ENCODE measurements around the gene APBB2. TPM values are rescaled to one million over a fixed set of nuclear protein-coding genes. Genes with fewer than 3 reads are reported as not detected.

Gene APBB2
- total RNA-seq, 2 donors from 2014 or later = 0.60 to 0.65 TPM

DNA sequence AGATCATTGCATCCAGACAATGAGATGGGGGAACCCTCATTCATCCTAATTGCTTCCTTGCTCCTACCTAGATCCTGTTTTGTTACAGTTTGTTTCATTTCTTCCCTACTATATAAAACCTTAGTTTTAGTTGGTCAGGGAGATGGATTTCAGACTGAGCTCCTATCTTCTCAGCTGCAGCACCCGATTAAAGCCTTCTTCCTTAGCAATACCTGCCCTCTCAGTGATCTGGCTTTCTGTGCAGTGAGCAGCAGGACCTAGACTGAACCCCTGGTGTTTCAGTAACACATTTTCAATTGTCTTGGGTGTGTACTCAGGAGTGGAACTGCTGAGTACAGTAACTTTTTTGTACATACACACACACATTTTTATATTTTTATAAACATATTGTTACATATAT is 187.4 kb downstream of the APBB2 start:
- no peak overlapping the region for H3K27ac Mint-ChIP-seq
- H3K27me3 Mint-ChIP-seq = no peaks in the 10 kb centered on the region
- no peaks in the 10 kb centered on the region for H3K36me3 Mint-ChIP-seq (ENCODE audit: low read depth)
- H3K4me1 Mint-ChIP-seq = no peaks in the 10 kb centered on the region
- ATAC-seq (no peak), DNase-seq (no peak)
- no peaks in the 10 kb centered on the region for H3K9me3 ChIP-seq (ENCODE audit: control insufficient read depth, low read length, poor library complexity, severe bottlenecking)
- H3K4me3 Mint-ChIP-seq = no peak overlapping the region

DNA sequence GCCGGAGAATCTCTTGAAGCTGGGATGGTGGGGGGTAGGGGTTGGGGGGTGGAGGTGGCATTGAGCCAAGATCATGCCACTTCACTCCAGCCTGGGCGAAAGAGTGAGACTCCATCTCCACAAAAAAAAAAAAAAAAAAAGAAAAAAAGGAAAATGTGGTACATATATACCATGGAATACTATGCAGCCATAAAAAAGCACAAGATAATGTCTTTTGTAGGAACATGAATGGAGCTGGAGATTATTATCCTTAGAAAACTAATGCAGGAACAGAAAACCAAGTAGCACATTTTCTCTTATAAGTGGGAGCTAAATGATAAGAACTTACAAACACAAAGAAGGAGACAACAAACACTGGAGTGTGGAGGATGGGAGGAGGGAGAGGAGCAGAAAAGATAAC is 188.5 kb downstream of the APBB2 start:
- H3K9me3 ChIP-seq (ENCODE audit: control insufficient read depth, low read length, poor library complexity, severe bottlenecking) = no peaks in the 10 kb centered on the region
- H3K36me3 Mint-ChIP-seq (ENCODE audit: low read depth) = no peaks in the 10 kb centered on the region
- no peaks in the 10 kb centered on the region for H3K4me1 Mint-ChIP-seq
- H3K27ac Mint-ChIP-seq = no peak overlapping the region
- DNase-seq (no peak), ATAC-seq (no peak)
- H3K4me3 Mint-ChIP-seq = no peak overlapping the region
- no peaks in the 10 kb centered on the region for H3K27me3 Mint-ChIP-seq

DNA sequence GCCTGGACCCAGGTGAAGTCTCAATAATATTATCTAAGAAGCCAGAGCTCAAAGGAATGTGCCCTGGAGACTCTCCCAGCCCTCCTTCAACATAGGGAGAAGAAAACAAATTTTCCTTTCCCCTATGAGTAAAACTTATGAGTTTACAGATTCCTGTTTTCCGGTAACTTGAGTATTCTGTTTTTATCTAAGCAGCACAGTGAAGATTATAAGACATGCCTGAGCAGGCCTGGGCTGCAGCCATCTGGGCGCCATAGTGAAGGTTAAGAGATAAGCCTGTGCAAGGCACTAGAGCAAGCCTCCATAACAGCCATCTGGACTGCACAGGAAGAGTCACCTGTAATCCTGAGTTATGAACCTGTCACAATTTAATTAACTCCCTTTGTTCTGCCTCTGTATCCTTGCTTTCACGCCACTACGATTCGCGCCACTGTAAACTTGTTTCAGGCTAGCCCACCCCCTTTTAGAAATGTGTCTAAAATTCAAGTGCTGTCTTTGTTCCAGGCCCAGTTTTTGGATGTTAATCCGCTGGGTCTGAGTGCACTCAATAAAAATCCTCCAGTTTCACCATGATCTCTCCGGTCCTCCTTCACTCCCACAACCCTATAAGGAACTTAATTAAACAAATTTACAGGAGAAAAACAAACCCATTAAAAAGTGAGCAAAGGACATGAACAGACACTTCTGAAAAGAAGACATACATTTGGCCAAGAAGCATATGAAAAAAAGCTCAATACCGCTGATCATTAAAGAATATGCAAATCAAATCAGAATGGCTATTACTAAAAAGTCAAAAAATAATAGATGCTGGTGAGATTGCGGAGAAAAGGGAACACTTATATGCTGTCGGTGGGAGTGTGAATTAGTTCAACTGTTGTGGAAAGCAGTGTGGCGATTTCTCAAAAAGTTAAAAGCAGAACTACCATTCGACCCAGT is 189.5 kb downstream of the APBB2 start:
- H3K27me3 Mint-ChIP-seq = no peaks in the 10 kb centered on the region
- no peaks in the 10 kb centered on the region for H3K4me1 Mint-ChIP-seq
- H3K27ac Mint-ChIP-seq = no peak overlapping the region

DNA sequence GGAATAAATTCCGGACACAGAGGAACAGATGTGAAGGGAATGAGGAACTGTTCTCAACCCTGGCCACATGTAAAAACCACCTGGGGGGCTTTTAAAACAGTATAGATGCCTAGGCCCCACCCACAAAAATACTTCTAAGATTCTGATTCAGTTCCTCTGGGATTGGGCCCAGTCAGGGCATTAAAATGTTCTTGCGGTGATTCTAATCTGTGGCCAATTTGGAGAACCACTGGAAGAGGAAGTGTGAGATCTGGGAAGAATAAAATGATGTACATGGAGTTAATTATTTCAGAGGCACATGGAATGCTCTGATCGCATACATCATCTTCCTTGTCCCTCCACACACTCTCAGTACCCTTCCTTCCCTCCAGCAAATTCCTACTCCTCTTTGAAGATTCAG is 192.2 kb downstream of the APBB2 start:
- Mint-ChIP-seq H3K27ac (no peak overlapping the region), H3K36me3 (ENCODE audit: low read depth) (no peaks in the 10 kb centered on the region), H3K4me1 (no peaks in the 10 kb centered on the region), H3K4me3 (no peak overlapping the region), H3K27me3 (no peaks in the 10 kb centered on the region)
- no peak for DNase-seq
- ATAC-seq = no peak
- no peaks in the 10 kb centered on the region for H3K9me3 ChIP-seq (ENCODE audit: control insufficient read depth, low read length, poor library complexity, severe bottlenecking)

More for the DNA sequence above, 189.5 kb downstream of the APBB2 start:
- H3K9me3 ChIP-seq (ENCODE audit: control insufficient read depth, low read length, poor library complexity, severe bottlenecking) = no peaks in the 10 kb centered on the region
- DNase-seq = no peak
- no peak for ATAC-seq
- no peak overlapping the region for H3K4me3 Mint-ChIP-seq
- no peaks in the 10 kb centered on the region for H3K36me3 Mint-ChIP-seq (ENCODE audit: low read depth)

DNA sequence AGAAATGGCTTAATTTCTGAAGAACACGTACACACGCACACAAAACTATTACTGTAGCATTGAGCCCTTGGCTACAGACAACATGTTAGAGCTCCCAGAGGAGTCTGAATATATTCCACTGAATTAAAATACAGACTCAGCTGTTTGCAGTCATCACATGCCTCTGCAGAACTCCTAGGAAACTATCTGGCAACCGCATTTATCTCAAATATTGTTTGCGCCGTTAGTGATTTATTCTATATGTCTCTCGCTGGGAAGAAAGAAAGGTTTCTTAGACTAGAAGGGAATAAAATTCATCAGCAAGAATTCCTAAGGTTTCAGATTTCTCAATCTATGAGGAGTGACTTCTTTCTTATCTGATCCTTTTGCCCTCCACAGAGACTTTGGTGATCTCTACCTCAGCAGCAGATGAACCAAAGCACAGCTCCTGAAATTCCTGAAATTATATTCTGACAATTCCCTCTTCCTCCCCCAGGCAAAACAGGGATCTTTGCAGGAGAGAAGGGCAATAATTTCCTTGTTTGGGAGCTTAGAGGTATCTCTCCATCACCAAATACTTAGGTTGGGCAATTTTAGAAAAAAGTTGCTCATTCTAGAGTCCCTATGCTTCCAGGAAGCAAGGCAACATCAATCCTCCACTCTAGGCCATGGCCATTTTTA is 199.2 kb downstream of the APBB2 start:
- no peaks in the 10 kb centered on the region for H3K9me3 ChIP-seq (ENCODE audit: control insufficient read depth, low read length, poor library complexity, severe bottlenecking)
- Mint-ChIP-seq H3K27ac (no peak overlapping the region), H3K4me3 (no peak overlapping the region), H3K27me3 (peaks cover 14% of the 10 kb centered on the region), H3K36me3 (ENCODE audit: low read depth) (no peaks in the 10 kb centered on the region), H3K4me1 (no peaks in the 10 kb centered on the region)
- ATAC-seq (no peak), DNase-seq (no peak)

DNA sequence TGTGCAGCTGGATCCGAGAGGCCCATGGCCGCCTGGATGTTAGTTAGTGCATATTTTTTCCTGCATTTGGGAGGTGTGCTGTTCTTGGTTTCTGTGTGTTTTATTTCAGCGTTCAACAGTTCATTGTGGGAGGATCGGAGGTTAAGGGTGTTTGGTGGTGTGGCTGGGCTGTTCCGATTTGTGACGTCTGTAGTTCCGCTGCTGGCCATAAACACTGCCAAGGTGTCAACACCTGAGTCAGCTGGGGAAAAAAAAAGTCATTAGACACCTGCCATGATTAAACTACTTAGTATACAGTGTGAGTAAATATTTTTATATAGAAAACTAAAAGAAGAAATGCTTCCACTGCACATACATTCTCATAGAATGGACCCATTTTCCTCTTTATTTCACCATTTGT is 200.2 kb downstream of the APBB2 start:
- H3K36me3 Mint-ChIP-seq (ENCODE audit: low read depth) = no peaks in the 10 kb centered on the region
- no peaks in the 10 kb centered on the region for H3K4me1 Mint-ChIP-seq
- ATAC-seq = no peak
- no peak for DNase-seq
- peaks cover 14% of the 10 kb centered on the region for H3K27me3 Mint-ChIP-seq
- H3K9me3 ChIP-seq (ENCODE audit: control insufficient read depth, low read length, poor library complexity, severe bottlenecking) = no peaks in the 10 kb centered on the region
- no peak overlapping the region for H3K27ac Mint-ChIP-seq
- no peak overlapping the region for H3K4me3 Mint-ChIP-seq

DNA sequence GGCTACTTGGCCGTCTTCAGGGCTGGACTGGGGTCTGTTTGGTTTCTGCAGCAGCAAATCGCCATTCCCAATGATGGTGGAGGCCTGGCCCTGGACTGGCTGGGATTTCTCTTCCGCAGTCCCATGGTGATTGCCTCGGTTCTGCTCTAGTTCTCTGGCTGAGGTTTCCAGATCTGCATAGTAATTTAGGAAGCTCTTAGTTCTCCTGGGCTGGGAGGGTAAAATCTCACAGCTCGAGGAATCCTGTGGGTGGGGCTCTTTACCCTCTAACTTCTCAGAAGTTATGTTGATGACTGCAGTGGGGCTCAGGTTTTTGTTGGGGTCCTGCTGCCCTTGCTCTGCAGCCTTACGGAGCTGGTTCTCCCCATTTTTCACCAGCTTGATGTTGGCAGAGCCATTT is 200.6 kb downstream of the APBB2 start:
- Mint-ChIP-seq H3K27me3 (peaks cover 14% of the 10 kb centered on the region), H3K4me1 (no peaks in the 10 kb centered on the region), H3K27ac (no peak overlapping the region), H3K36me3 (ENCODE audit: low read depth) (no peaks in the 10 kb centered on the region), H3K4me3 (no peak overlapping the region)
- ATAC-seq (no peak), DNase-seq (no peak)
- H3K9me3 ChIP-seq (ENCODE audit: control insufficient read depth, low read length, poor library complexity, severe bottlenecking) = no peaks in the 10 kb centered on the region

DNA sequence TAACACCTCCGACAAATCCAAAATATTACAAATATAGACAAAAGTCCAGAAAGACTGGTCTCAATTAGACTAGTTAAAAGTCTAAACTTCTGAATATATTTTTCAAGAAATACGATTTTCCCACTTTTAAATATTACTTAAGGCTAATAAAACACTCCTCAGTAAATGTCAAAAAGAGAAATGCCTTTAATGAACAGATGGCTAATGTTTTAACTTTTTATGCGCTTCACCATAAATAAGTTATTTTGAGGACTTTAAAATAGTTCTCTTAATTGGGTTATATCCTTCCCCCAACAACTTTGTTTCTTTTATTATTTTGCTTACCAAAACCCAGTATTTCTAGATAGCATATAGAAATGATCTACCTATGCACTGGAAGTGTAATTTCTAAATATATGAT is 201.4 kb downstream of the APBB2 start:
- DNase-seq = no peak
- no peak overlapping the region for H3K4me3 Mint-ChIP-seq
- no peak overlapping the region for H3K27ac Mint-ChIP-seq
- H3K9me3 ChIP-seq (ENCODE audit: control insufficient read depth, low read length, poor library complexity, severe bottlenecking) = no peaks in the 10 kb centered on the region
- no peak for ATAC-seq
- no peaks in the 10 kb centered on the region for H3K36me3 Mint-ChIP-seq (ENCODE audit: low read depth)
- peaks cover 14% of the 10 kb centered on the region for H3K27me3 Mint-ChIP-seq
- H3K4me1 Mint-ChIP-seq = no peaks in the 10 kb centered on the region

DNA sequence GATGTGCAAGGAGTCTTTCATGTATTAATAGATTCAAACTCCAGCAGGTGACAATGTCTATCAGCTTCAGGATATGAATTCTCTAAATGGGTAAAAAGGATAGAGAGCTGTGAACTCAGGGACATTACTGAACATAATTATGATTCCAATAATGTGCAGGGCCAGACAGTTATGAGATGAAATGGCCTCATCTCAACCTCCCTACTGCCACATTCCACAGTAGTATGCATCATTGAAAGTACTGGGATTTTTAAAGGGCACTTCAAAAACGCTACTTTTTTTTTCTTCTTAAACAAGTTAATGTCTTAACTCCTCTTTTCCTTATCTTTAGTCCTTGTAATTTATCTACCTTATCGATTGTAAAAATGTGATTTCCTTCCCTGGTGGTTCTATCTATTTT is 202.0 kb downstream of the APBB2 start:
- H3K4me3 Mint-ChIP-seq = no peak overlapping the region
- no peaks in the 10 kb centered on the region for H3K4me1 Mint-ChIP-seq
- no peak overlapping the region for H3K27ac Mint-ChIP-seq
- no peaks in the 10 kb centered on the region for H3K36me3 Mint-ChIP-seq (ENCODE audit: low read depth)
- ATAC-seq (no peak), DNase-seq (no peak)
- H3K9me3 ChIP-seq (ENCODE audit: control insufficient read depth, low read length, poor library complexity, severe bottlenecking) = no peaks in the 10 kb centered on the region
- peaks cover 14% of the 10 kb centered on the region for H3K27me3 Mint-ChIP-seq

DNA sequence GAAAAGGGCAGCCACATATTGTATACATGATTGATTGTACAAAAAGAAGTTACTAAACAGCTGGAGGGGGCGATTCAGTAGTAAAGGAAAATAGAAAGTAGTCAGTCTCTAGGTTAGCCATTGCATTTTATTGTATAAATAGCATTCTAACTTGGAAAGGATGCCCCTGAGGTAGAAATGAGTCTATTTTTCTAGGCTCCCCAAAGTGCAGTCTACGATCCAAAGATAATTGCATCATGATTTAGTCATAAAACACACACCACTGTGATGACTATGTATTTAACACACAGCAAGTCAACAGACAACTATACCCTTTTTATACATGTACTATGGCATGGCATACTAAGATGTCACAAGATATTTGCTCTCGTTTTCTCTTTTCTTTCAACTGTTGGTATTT is 204.9 kb downstream of the APBB2 start:
- no peaks in the 10 kb centered on the region for H3K4me1 Mint-ChIP-seq
- no peaks in the 10 kb centered on the region for H3K36me3 Mint-ChIP-seq (ENCODE audit: low read depth)
- H3K27ac Mint-ChIP-seq = no peak overlapping the region

DNA sequence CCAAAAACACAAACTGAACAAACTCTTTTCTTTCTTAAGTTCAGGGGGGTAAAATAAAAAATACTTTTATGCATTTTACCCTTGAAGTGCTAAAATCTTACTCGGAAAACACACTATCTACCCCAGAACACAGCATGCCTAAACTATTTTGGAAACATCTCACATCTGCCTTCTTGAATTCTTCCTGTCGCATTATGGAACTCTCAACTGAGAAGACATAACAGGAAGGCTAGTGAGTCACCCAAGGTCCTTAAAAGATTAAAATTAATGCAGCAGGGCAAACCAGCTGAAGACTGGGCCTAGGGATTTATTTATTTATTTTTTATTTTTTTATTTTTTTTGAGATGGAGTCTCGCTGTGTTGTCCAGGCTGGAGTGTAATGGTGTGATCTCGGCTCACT is 208.2 kb downstream of the APBB2 start:
- no peak for DNase-seq

More for the DNA sequence above, 204.9 kb downstream of the APBB2 start:
- H3K4me3 Mint-ChIP-seq = no peak overlapping the region
- no peak for ATAC-seq
- no peak for DNase-seq
- peaks cover 14% of the 10 kb centered on the region for H3K27me3 Mint-ChIP-seq
- H3K9me3 ChIP-seq (ENCODE audit: control insufficient read depth, low read length, poor library complexity, severe bottlenecking) = no peaks in the 10 kb centered on the region

DNA sequence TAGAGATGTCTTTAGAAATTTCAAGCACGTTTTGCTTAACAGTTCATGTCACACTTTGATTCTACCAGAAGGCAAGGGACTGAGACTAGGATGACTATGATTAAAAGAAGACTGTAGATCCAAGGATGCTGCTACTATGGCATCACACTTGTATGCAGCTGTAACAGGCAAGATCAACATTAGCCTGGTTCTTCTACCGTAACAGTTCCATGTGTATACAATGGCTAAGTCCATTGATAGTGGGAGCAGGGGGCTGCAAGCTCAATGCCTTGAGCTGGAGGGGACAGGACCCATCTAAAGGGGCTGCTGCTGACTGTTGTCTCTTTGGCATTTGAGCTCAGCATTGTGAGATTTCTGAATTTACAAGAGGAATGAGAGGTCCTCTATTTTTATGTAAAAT is 212.0 kb downstream of the APBB2 start:
- no peaks in the 10 kb centered on the region for H3K9me3 ChIP-seq (ENCODE audit: control insufficient read depth, low read length, poor library complexity, severe bottlenecking)
- Mint-ChIP-seq H3K4me3 (no peak overlapping the region), H3K36me3 (ENCODE audit: low read depth) (no peaks in the 10 kb centered on the region), H3K27ac (no peak overlapping the region), H3K4me1 (no peaks in the 10 kb centered on the region), H3K27me3 (peaks cover 21% of the 10 kb centered on the region)
- ATAC-seq = no peak
- no peak for DNase-seq

More for the DNA sequence above, 208.2 kb downstream of the APBB2 start:
- H3K27me3 Mint-ChIP-seq = peaks cover 11% of the 10 kb centered on the region
- no peak overlapping the region for H3K4me3 Mint-ChIP-seq
- no peak overlapping the region for H3K27ac Mint-ChIP-seq
- ATAC-seq = no peak
- no peaks in the 10 kb centered on the region for H3K9me3 ChIP-seq (ENCODE audit: control insufficient read depth, low read length, poor library complexity, severe bottlenecking)
- no peaks in the 10 kb centered on the region for H3K4me1 Mint-ChIP-seq
- no peaks in the 10 kb centered on the region for H3K36me3 Mint-ChIP-seq (ENCODE audit: low read depth)

DNA sequence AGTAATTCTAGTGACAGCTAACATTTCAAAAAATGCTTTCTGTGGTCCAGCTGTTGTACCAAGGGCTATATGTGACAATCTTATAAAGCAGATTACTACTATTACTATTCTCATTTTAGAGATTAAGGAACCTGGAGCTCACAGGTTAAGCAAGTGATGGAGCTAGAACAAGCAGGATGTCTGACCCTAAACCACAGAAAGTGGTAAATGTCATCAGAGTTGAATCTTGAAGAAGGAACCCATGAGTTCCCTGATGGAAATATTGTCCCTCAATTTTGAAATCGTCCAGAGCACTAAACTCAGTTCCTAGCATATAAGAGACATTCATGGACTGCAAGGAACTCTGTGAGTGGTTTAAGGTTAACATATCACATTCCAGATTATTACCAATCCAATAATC is 214.0 kb downstream of the APBB2 start:
- H3K27ac Mint-ChIP-seq = no peak overlapping the region
- H3K36me3 Mint-ChIP-seq (ENCODE audit: low read depth) = no peaks in the 10 kb centered on the region
- no peaks in the 10 kb centered on the region for H3K9me3 ChIP-seq (ENCODE audit: control insufficient read depth, low read length, poor library complexity, severe bottlenecking)
- no peak for ATAC-seq
- H3K4me3 Mint-ChIP-seq = no peak overlapping the region
- no peak for DNase-seq
- H3K4me1 Mint-ChIP-seq = no peaks in the 10 kb centered on the region
- H3K27me3 Mint-ChIP-seq = peaks cover 29% of the 10 kb centered on the region
